ENCODE data around the gene ZNF414. TPM values are rescaled to one million over a fixed set of nuclear protein-coding genes. Genes with fewer than 3 reads are reported as not detected.

Gene ZNF414
- total and polyA plus RNA-seq, 10 of the 15 experiments (the other 5 are each of a cell fraction or from before 2014, with no cell fraction given) = 0.16 to 23.7 (median 5.3) TPM; not detected in 1

DNA sequence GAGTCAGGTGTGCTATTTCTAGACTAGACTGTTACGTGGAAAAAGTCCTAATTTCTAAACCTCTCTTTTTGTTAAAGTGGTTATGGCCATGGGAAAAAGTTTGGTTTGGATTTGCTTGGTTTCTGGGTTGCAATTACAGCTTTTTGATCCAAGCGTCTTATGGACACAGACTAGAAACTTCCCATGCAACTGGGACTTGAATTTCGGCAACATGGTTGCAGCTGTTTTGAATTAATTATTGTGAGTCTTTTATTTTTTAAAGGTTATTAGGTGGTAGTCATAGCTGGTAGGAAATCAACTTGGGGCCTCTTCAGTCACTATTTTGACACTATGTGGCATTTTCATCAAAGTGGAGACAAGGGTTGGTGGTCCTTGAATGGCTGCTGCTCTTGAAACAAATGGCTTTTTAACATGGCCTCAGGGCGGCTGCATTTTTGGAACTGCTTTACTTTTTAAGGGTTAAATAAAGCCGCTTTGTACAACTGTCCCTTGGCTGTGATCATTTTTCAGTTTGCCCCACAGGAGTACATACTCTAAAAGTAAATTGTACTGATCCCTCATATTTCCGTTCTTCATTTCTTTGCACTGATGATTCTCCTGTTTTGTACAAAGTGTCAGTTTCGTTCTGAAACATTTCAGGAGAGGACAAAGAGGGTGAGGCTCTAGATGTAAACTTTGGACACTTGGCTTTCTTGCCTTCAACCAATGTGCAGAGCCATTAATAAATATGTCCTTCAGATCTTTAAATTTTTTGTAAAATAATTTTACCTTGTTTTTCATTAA, 53.3 kb downstream of the ZNF414 start:
- ChIA-PET POLR2A (interaction anchor here (1.3 kb wide), 1 partner anchor 12 kb away, joined by 5 read pairs; no protein-coding TSS in a partner anchor), SMC1A (ENCODE audit: uncharacterized antibody, unreplicated experiment) (interaction anchor here (1.1 to 1.5 kb wide), 4 partner anchors 10 to 47 kb away, joined by 3 to 4 read pairs (median 3); partner anchors contain the start of gene MARCHF2)
- peaks cover 34% of the 10 kb centered on the region for H4K20me1 ChIP-seq (ENCODE audit: control insufficient read depth, insufficient read depth)

More for the DNA sequence above, 53.3 kb downstream of the ZNF414 start:
- peaks cover 9% of the 10 kb centered on the region for H3K4me1 ChIP-seq (ENCODE audit: control insufficient read depth, insufficient read depth, low read length)
- H3K4me3 ChIP-seq = no peak overlapping the region
- peaks cover 78% of the 10 kb centered on the region for H3K79me2 ChIP-seq (ENCODE audit: control insufficient read depth, insufficient read depth, low read length)
- H2AFZ ChIP-seq (ENCODE audit: control insufficient read depth, low read depth, low read length) = no peak overlapping the region
- in situ Hi-C loops (cut with MboI) (no loop called here), intact Hi-C loops (cut with micrococcal nuclease; ENCODE audit: unreplicated experiment) (no loop called here)
- peak overlapping the region; percentile 15; the same call in 1 of the 2 replicates for H3K27ac ChIP-seq (ENCODE audit: control insufficient read depth, insufficient read depth)
- FAIRE-seq (no peak), ATAC-seq (peak; percentile 58), DNase-seq (ENCODE audit: low read depth, low spot score) (no peak)
- H3K4me2 ChIP-seq (ENCODE audit: control insufficient read depth, insufficient read depth) = peak overlapping the region; percentile 71
- no peak overlapping the region for H3K9ac ChIP-seq (ENCODE audit: control insufficient read depth, insufficient read depth, low read length)
- RAD21 ChIA-PET (ENCODE audit: unreplicated experiment) = no interaction called here
- H3K36me3 ChIP-seq (ENCODE audit: control insufficient read depth in 2 of 2, insufficient read depth in 2 of 2, low read length in 1 of 2) = peaks cover 28 to 60% of the 10 kb centered on the region in 2 experiments
- 33% methylated on average over 7 of the region's 7 CpGs for WGBS (ENCODE audit: insufficient coverage, insufficient replicate concordance, low lambda C conversion rate, missing lambda C conversion rate)
- TF ChIP-seq, protein P1, sequence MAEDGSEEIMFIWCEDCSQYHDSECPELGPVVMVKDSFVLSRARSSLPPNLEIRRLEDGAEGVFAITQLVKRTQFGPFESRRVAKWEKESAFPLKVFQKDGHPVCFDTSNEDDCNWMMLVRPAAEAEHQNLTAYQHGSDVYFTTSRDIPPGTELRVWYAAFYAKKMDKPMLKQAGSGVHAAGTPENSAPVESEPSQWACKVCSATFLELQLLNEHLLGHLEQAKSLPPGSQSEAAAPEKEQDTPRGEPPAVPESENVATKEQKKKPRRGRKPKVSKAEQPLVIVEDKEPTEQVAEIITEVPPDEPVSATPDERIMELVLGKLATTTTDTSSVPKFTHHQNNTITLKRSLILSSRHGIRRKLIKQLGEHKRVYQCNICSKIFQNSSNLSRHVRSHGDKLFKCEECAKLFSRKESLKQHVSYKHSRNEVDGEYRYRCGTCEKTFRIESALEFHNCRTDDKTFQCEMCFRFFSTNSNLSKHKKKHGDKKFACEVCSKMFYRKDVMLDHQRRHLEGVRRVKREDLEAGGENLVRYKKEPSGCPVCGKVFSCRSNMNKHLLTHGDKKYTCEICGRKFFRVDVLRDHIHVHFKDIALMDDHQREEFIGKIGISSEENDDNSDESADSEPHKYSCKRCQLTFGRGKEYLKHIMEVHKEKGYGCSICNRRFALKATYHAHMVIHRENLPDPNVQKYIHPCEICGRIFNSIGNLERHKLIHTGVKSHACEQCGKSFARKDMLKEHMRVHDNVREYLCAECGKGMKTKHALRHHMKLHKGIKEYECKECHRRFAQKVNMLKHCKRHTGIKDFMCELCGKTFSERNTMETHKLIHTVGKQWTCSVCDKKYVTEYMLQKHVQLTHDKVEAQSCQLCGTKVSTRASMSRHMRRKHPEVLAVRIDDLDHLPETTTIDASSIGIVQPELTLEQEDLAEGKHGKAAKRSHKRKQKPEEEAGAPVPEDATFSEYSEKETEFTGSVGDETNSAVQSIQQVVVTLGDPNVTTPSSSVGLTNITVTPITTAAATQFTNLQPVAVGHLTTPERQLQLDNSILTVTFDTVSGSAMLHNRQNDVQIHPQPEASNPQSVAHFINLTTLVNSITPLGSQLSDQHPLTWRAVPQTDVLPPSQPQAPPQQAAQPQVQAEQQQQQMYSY (CRISPR knock-in tag; IDR thresholded peaks at IDR 0.05) = no peak
- peak; percentile 24; the same call in 1 of the 2 replicates for TF ChIP-seq JUNB (IDR thresholded peaks at IDR 0.05)
- CTCF ChIA-PET = interaction anchor here (0.6 kb wide), 1 partner anchor 122 kb away, joined by 3 read pairs; no protein-coding TSS in a partner anchor
- no peaks in the 10 kb centered on the region for H3K27me3 ChIP-seq (replicated peaks in 1 of 2; ENCODE audit: control insufficient read depth in 2 of 2, insufficient read depth in 2 of 2, low read length in 1 of 2)
- BruUV-seq (replicated peaks) = no TSS peak
- H3K9me3 ChIP-seq (replicated peaks; ENCODE audit: control insufficient read depth, insufficient read depth, low read length) = no peaks in the 10 kb centered on the region

Other genes starting within 250 kb of the ZNF414 start
Only the 7 nearest of the 14 such genes appear.
- gene RAB11B, start 123.8 kb downstream of the ZNF414 start, total RNA-seq (2014; rRNA removed) = 8.8 and 9.2 TPM in 2 replicates
- gene RAB11B, start 123.8 kb downstream of the ZNF414 start, total RNA-seq (2014; rRNA removed; fragmentation: Illumina TruSeq; extraction: Trizol) = 6.3 and 7.0 TPM in 2 replicates
- 75.3 and 82.5 TPM in 2 replicates for gene RAB11B, start 123.8 kb downstream of the ZNF414 start, total RNA-seq (2021)
- 11.5 and 25.7 TPM in 2 replicates for gene RAB11B, start 123.8 kb downstream of the ZNF414 start, polyA plus RNA-seq (2011; rRNA removed)
- 6.0 and 10.2 TPM in 2 replicates for gene RAB11B, start 123.8 kb downstream of the ZNF414 start, polyA plus RNA-seq (2014; fragmentation: Illumina TruSeq; extraction: Trizol)
- 1 to 10 TPM in 1 of 2 experiments, under 1 TPM in 1; 0.92 to 2.6 TPM for gene RAB11B, start 123.8 kb downstream of the ZNF414 start, polyA plus RNA-seq (2014; fragmentation: Nextera tagmentation; extraction: Ambion mirVana)
- 56.7 and 66.6 TPM in 2 replicates for gene RAB11B, start 123.8 kb downstream of the ZNF414 start, polyA plus RNA-seq (2014; rRNA removed)
- 10 to 100 TPM; 63.3 to 75.6 TPM for gene RAB11B, start 123.8 kb downstream of the ZNF414 start, polyA plus RNA-seq (2016; fragmentation: Nextera tagmentation; extraction: Ambion mirVana)
- 29.2 and 30.3 TPM in 2 replicates for gene MARCHF2, start 100.9 kb downstream of the ZNF414 start, total RNA-seq (2014; rRNA removed)
- gene MARCHF2, start 100.9 kb downstream of the ZNF414 start, total RNA-seq (2014; rRNA removed; fragmentation: Illumina TruSeq; extraction: Trizol) = 7.4 TPM in 2 replicates
- gene MARCHF2, start 100.9 kb downstream of the ZNF414 start, total RNA-seq (2021) = 12.3 and 14.3 TPM in 2 replicates
- 1.8 and 4.7 TPM in 2 replicates for gene MARCHF2, start 100.9 kb downstream of the ZNF414 start, polyA plus RNA-seq (2011; rRNA removed)
- gene MARCHF2, start 100.9 kb downstream of the ZNF414 start, polyA plus RNA-seq (2014; fragmentation: Illumina TruSeq; extraction: Trizol) = 3.3 and 5.9 TPM in 2 replicates
- 1 to 10 TPM; 1.6 to 2.8 TPM for gene MARCHF2, start 100.9 kb downstream of the ZNF414 start, polyA plus RNA-seq (2014; fragmentation: Nextera tagmentation; extraction: Ambion mirVana)
- 14.9 and 23.3 TPM in 2 replicates for gene MARCHF2, start 100.9 kb downstream of the ZNF414 start, polyA plus RNA-seq (2014; rRNA removed)
- 10 to 100 TPM; 15.5 to 16.4 TPM for gene MARCHF2, start 100.9 kb downstream of the ZNF414 start, polyA plus RNA-seq (2016; fragmentation: Nextera tagmentation; extraction: Ambion mirVana)
- 127 and 175 TPM in 2 replicates for gene HNRNPM, start 69.2 kb downstream of the ZNF414 start, total RNA-seq (2014; rRNA removed)
- gene HNRNPM, start 69.2 kb downstream of the ZNF414 start, total RNA-seq (2014; rRNA removed; fragmentation: Illumina TruSeq; extraction: Trizol) = 146 and 155 TPM in 2 replicates
- 314 and 339 TPM in 2 replicates for gene HNRNPM, start 69.2 kb downstream of the ZNF414 start, total RNA-seq (2021)
- gene HNRNPM, start 69.2 kb downstream of the ZNF414 start, polyA plus RNA-seq (2011; rRNA removed) = 131 and 134 TPM in 2 replicates
- gene HNRNPM, start 69.2 kb downstream of the ZNF414 start, polyA plus RNA-seq (2014; fragmentation: Illumina TruSeq; extraction: Trizol) = 233 and 245 TPM in 2 replicates
- 10 to 100 TPM; 14.3 to 35.9 TPM for gene HNRNPM, start 69.2 kb downstream of the ZNF414 start, polyA plus RNA-seq (2014; fragmentation: Nextera tagmentation; extraction: Ambion mirVana)
- gene HNRNPM, start 69.2 kb downstream of the ZNF414 start, polyA plus RNA-seq (2014; rRNA removed) = 220 and 260 TPM in 2 replicates
- 100 to 1,000 TPM; 374 to 415 TPM for gene HNRNPM, start 69.2 kb downstream of the ZNF414 start, polyA plus RNA-seq (2016; fragmentation: Nextera tagmentation; extraction: Ambion mirVana)
- gene PRAM1, start 11.5 kb downstream of the ZNF414 start, total RNA-seq (2014; rRNA removed) = not detected in 2 replicates
- not detected in 2 replicates for gene PRAM1, start 11.5 kb downstream of the ZNF414 start, total RNA-seq (2014; rRNA removed; fragmentation: Illumina TruSeq; extraction: Trizol)
- gene PRAM1, start 11.5 kb downstream of the ZNF414 start, total RNA-seq (2021) = 0.08 TPM in 1 of 2 replicates, not detected in the other
- not detected in 2 replicates for gene PRAM1, start 11.5 kb downstream of the ZNF414 start, polyA plus RNA-seq (2011; rRNA removed)
- gene PRAM1, start 11.5 kb downstream of the ZNF414 start, polyA plus RNA-seq (2014; fragmentation: Illumina TruSeq; extraction: Trizol) = 0.03 TPM in 1 of 2 replicates, not detected in the other
- gene PRAM1, start 11.5 kb downstream of the ZNF414 start, polyA plus RNA-seq (2014; fragmentation: Nextera tagmentation; extraction: Ambion mirVana) = not detected
- 0.08 and 0.49 TPM in 2 replicates for gene PRAM1, start 11.5 kb downstream of the ZNF414 start, polyA plus RNA-seq (2014; rRNA removed)
- not detected for gene PRAM1, start 11.5 kb downstream of the ZNF414 start, polyA plus RNA-seq (2016; fragmentation: Nextera tagmentation; extraction: Ambion mirVana)
- 31.2 and 42.8 TPM in 2 replicates for gene MYO1F, start 63.3 kb upstream of the ZNF414 start, total RNA-seq (2014; rRNA removed)
- gene MYO1F, start 63.3 kb upstream of the ZNF414 start, total RNA-seq (2014; rRNA removed; fragmentation: Illumina TruSeq; extraction: Trizol) = 28.8 and 32.0 TPM in 2 replicates
- gene MYO1F, start 63.3 kb upstream of the ZNF414 start, total RNA-seq (2021) = 42.6 and 49.4 TPM in 2 replicates
- gene MYO1F, start 63.3 kb upstream of the ZNF414 start, polyA plus RNA-seq (2011; rRNA removed) = 3.6 and 5.3 TPM in 2 replicates
- gene MYO1F, start 63.3 kb upstream of the ZNF414 start, polyA plus RNA-seq (2014; fragmentation: Illumina TruSeq; extraction: Trizol) = 28.9 and 37.0 TPM in 2 replicates
- 1 to 10 TPM; 3.5 to 4.0 TPM for gene MYO1F, start 63.3 kb upstream of the ZNF414 start, polyA plus RNA-seq (2014; fragmentation: Nextera tagmentation; extraction: Ambion mirVana)
- 43.3 and 46.9 TPM in 2 replicates for gene MYO1F, start 63.3 kb upstream of the ZNF414 start, polyA plus RNA-seq (2014; rRNA removed)
- 10 to 100 TPM; 29.9 to 30.6 TPM for gene MYO1F, start 63.3 kb upstream of the ZNF414 start, polyA plus RNA-seq (2016; fragmentation: Nextera tagmentation; extraction: Ambion mirVana)
- 0.68 TPM in 1 of 2 replicates, not detected in the other for gene ADAMTS10, start 96.5 kb upstream of the ZNF414 start, total RNA-seq (2014; rRNA removed)
- gene ADAMTS10, start 96.5 kb upstream of the ZNF414 start, total RNA-seq (2014; rRNA removed; fragmentation: Illumina TruSeq; extraction: Trizol) = 0.09 and 0.13 TPM in 2 replicates
- gene ADAMTS10, start 96.5 kb upstream of the ZNF414 start, total RNA-seq (2021) = 0.45 and 0.59 TPM in 2 replicates
- gene ADAMTS10, start 96.5 kb upstream of the ZNF414 start, polyA plus RNA-seq (2011; rRNA removed) = 2.1 and 2.5 TPM in 2 replicates
- 0.01 TPM in 1 of 2 replicates, not detected in the other for gene ADAMTS10, start 96.5 kb upstream of the ZNF414 start, polyA plus RNA-seq (2014; fragmentation: Illumina TruSeq; extraction: Trizol)
- not detected for gene ADAMTS10, start 96.5 kb upstream of the ZNF414 start, polyA plus RNA-seq (2014; fragmentation: Nextera tagmentation; extraction: Ambion mirVana)
- gene ADAMTS10, start 96.5 kb upstream of the ZNF414 start, polyA plus RNA-seq (2014; rRNA removed) = 0.20 and 0.42 TPM in 2 replicates
- under 1 TPM in 1 of 2 experiments, not detected in 1; 0.15 TPM for gene ADAMTS10, start 96.5 kb upstream of the ZNF414 start, polyA plus RNA-seq (2016; fragmentation: Nextera tagmentation; extraction: Ambion mirVana)
- not detected in 2 replicates for gene NFILZ, start 116.5 kb upstream of the ZNF414 start, total RNA-seq (2014; rRNA removed)
- gene NFILZ, start 116.5 kb upstream of the ZNF414 start, total RNA-seq (2014; rRNA removed; fragmentation: Illumina TruSeq; extraction: Trizol) = not detected in 2 replicates
- gene NFILZ, start 116.5 kb upstream of the ZNF414 start, total RNA-seq (2021) = not detected in 2 replicates
- gene NFILZ, start 116.5 kb upstream of the ZNF414 start, polyA plus RNA-seq (2011; rRNA removed) = not detected in 2 replicates
- not detected in 2 replicates for gene NFILZ, start 116.5 kb upstream of the ZNF414 start, polyA plus RNA-seq (2014; fragmentation: Illumina TruSeq; extraction: Trizol)
- not detected for gene NFILZ, start 116.5 kb upstream of the ZNF414 start, polyA plus RNA-seq (2014; fragmentation: Nextera tagmentation; extraction: Ambion mirVana)
- gene NFILZ, start 116.5 kb upstream of the ZNF414 start, polyA plus RNA-seq (2014; rRNA removed) = not detected in 2 replicates
- not detected for gene NFILZ, start 116.5 kb upstream of the ZNF414 start, polyA plus RNA-seq (2016; fragmentation: Nextera tagmentation; extraction: Ambion mirVana)

Measured in GM12878 (cell line).